ENCODE data around the gene PHOSPHO2. TPM values are rescaled to one million over a fixed set of nuclear protein-coding genes. Genes with fewer than 3 reads are reported as not detected.
A peak's percentile ranks its signal among the peaks of the same experiment; 100 is the strongest.

Gene PHOSPHO2
- total and polyA plus RNA-seq, 9 of the 15 experiments (the other 6 are each of a cell fraction or from before 2014, with no cell fraction given): 7.8 to 19.1 (median 11.7) TPM

DNA sequence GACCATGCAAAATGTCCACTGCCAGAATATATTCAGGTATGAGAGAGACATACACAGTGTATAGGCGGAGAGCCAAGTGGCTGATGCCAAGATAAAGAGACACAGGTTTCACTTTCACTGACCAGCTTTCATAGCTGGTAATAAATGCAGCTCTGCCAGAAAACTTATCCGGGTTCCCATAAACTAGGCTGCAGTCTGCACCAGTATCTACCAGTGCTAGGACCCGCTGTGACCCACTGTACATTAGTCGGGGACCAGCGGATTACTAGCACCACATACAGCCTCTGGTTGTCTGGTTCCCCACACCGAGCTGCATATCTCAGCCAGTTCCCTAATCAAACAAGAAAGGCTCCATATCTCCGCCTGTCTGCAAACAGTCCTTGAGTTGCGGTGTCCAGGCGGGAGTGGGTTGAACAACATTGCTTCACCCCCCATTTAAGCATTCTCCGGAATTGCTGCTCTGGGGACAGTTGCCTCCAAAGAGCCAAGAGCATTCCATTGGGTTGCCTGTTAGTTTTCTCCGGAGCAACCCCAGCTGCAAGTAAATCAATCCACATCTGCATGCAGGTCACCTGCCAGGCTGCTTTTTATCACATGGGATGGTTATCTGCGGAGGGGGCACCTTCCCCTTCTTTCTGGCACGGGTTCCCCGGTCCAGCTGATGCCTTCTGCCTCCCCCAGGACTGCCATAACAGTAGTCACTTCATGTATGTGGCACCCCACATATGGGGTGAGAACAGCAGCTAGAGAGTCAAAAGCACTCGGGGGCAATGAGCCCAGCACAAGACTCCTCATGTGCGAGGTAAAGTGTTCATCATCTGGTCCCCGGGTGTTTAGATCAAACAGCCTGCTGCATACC, 21.3 kb downstream of the PHOSPHO2 start (continued):
- TF ChIP-seq, protein P1, sequence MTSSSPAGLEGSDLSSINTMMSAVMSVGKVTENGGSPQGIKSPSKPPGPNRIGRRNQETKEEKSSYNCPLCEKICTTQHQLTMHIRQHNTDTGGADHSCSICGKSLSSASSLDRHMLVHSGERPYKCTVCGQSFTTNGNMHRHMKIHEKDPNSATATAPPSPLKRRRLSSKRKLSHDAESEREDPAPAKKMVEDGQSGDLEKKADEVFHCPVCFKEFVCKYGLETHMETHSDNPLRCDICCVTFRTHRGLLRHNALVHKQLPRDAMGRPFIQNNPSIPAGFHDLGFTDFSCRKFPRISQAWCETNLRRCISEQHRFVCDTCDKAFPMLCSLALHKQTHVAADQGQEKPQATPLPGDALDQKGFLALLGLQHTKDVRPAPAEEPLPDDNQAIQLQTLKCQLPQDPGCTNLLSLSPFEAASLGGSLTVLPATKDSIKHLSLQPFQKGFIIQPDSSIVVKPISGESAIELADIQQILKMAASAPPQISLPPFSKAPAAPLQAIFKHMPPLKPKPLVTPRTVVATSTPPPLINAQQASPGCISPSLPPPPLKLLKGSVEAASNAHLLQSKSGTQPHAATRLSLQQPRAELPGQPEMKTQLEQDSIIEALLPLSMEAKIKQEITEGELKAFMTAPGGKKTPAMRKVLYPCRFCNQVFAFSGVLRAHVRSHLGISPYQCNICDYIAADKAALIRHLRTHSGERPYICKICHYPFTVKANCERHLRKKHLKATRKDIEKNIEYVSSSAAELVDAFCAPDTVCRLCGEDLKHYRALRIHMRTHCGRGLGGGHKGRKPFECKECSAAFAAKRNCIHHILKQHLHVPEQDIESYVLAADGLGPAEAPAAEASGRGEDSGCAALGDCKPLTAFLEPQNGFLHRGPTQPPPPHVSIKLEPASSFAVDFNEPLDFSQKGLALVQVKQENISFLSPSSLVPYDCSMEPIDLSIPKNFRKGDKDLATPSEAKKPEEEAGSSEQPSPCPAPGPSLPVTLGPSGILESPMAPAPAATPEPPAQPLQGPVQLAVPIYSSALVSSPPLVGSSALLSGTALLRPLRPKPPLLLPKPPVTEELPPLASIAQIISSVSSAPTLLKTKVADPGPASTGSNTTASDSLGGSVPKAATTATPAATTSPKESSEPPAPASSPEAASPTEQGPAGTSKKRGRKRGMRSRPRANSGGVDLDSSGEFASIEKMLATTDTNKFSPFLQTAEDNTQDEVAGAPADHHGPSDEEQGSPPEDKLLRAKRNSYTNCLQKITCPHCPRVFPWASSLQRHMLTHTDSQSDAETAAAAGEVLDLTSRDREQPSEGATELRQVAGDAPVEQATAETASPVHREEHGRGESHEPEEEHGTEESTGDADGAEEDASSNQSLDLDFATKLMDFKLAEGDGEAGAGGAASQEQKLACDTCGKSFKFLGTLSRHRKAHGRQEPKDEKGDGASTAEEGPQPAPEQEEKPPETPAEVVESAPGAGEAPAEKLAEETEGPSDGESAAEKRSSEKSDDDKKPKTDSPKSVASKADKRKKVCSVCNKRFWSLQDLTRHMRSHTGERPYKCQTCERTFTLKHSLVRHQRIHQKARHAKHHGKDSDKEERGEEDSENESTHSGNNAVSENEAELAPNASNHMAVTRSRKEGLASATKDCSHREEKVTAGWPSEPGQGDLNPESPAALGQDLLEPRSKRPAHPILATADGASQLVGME (CRISPR knock-in tag; IDR thresholded peaks at IDR 0.05): no peak
- peak; percentile 85 for TF ChIP-seq TEAD4 (IDR thresholded peaks at IDR 0.05; ENCODE audit: low read length)
- no peak for TF ChIP-seq TEAD4 (CRISPR knock-in tag; IDR thresholded peaks at IDR 0.05; ENCODE audit: borderline replicate concordance)
- no peak for TF ChIP-seq ZNF668 (CRISPR knock-in tag; IDR thresholded peaks at IDR 0.05)
- no peak for TF ChIP-seq BRD9 (IDR thresholded peaks at IDR 0.05; ENCODE audit: low read depth, partially characterized antibody)
- TF ChIP-seq XRCC5 (IDR thresholded peaks at IDR 0.05; ENCODE audit: low read depth, low read length): no peak
- no peak for TF ChIP-seq HMGN3 (IDR thresholded peaks at IDR 0.05; ENCODE audit: borderline replicate concordance, extremely low read depth, insufficient read length, low read depth, low read length)
- TF ChIP-seq, protein P2, sequence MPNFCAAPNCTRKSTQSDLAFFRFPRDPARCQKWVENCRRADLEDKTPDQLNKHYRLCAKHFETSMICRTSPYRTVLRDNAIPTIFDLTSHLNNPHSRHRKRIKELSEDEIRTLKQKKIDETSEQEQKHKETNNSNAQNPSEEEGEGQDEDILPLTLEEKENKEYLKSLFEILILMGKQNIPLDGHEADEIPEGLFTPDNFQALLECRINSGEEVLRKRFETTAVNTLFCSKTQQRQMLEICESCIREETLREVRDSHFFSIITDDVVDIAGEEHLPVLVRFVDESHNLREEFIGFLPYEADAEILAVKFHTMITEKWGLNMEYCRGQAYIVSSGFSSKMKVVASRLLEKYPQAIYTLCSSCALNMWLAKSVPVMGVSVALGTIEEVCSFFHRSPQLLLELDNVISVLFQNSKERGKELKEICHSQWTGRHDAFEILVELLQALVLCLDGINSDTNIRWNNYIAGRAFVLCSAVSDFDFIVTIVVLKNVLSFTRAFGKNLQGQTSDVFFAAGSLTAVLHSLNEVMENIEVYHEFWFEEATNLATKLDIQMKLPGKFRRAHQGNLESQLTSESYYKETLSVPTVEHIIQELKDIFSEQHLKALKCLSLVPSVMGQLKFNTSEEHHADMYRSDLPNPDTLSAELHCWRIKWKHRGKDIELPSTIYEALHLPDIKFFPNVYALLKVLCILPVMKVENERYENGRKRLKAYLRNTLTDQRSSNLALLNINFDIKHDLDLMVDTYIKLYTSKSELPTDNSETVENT (CRISPR knock-in tag; IDR thresholded peaks at IDR 0.05): no peak
- no peak for TF ChIP-seq SMAD2 (IDR thresholded peaks at IDR 0.05; ENCODE audit: low read depth, low read length)
- no peak for TF ChIP-seq ZNF766 (CRISPR knock-in tag; conservative IDR thresholded peaks at IDR 0.05)
- TF ChIP-seq, protein P3, sequence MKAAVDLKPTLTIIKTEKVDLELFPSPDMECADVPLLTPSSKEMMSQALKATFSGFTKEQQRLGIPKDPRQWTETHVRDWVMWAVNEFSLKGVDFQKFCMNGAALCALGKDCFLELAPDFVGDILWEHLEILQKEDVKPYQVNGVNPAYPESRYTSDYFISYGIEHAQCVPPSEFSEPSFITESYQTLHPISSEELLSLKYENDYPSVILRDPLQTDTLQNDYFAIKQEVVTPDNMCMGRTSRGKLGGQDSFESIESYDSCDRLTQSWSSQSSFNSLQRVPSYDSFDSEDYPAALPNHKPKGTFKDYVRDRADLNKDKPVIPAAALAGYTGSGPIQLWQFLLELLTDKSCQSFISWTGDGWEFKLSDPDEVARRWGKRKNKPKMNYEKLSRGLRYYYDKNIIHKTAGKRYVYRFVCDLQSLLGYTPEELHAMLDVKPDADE (conservative IDR thresholded peaks at IDR 0.05; ENCODE audit: control insufficient read depth, low read depth, low read length): 0 out of 2 replicates have a peak, but pooled peaks have one; percentile 52
- peak; percentile 74 for TF ChIP-seq TCF3 (CRISPR knock-in tag; IDR thresholded peaks at IDR 0.05)
- TF ChIP-seq, protein P4, sequence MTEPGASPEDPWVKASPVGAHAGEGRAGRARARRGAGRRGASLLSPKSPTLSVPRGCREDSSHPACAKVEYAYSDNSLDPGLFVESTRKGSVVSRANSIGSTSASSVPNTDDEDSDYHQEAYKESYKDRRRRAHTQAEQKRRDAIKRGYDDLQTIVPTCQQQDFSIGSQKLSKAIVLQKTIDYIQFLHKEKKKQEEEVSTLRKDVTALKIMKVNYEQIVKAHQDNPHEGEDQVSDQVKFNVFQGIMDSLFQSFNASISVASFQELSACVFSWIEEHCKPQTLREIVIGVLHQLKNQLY (CRISPR knock-in tag; conservative IDR thresholded peaks at IDR 0.05): no peak
- TF ChIP-seq, protein P5, sequence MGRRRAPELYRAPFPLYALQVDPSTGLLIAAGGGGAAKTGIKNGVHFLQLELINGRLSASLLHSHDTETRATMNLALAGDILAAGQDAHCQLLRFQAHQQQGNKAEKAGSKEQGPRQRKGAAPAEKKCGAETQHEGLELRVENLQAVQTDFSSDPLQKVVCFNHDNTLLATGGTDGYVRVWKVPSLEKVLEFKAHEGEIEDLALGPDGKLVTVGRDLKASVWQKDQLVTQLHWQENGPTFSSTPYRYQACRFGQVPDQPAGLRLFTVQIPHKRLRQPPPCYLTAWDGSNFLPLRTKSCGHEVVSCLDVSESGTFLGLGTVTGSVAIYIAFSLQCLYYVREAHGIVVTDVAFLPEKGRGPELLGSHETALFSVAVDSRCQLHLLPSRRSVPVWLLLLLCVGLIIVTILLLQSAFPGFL (CRISPR knock-in tag; IDR thresholded peaks at IDR 0.05): peak; percentile 84
